ENCODE data around the gene MIAT. TPM values are rescaled to one million over a fixed set of nuclear protein-coding genes. Genes with fewer than 3 reads are reported as not detected.

Gene MIAT
- total RNA-seq, 1 donor from 2014 or later = 0.12 TPM

DNA sequence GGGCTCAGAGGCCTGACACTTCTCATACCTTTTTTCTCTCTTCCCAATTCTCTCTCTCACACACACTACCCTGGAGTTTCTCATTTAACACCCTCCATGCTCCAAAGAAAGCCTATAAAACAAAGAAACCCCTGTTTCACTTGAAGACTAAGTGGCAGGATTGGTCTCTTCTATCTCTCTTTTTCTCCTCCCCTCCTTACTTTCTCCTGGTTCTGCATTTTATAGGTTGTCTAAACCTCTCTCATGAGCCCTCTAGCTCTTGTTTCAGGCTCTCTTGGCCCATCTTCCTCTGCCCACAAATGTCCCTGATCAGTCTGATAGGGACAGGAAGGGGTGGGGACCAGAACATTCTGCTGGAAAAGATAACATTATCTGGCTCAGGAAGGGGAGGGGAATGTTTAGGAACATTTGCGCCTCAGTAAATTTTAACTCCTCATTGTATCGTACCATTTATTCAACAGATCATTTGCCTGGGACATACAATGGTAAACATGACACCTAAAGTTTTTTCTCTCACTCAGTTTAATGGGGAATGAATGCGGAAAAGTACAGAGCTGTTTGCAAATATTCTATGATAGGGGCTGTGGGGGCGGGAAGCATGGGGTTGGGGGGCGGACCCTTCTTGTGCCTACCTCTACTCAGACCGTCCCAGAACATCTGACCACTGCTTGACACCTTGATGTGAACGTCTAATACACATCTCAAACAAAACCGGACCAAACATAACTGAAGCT lies 24.8 kb upstream of the MIAT start:
- DNase-seq (ENCODE audit: low read depth) = no peak
- no peak overlapping the region for H3K4me3 ChIP-seq (ENCODE audit: low read depth, low read length)
- TF ChIP-seq, protein P1, sequence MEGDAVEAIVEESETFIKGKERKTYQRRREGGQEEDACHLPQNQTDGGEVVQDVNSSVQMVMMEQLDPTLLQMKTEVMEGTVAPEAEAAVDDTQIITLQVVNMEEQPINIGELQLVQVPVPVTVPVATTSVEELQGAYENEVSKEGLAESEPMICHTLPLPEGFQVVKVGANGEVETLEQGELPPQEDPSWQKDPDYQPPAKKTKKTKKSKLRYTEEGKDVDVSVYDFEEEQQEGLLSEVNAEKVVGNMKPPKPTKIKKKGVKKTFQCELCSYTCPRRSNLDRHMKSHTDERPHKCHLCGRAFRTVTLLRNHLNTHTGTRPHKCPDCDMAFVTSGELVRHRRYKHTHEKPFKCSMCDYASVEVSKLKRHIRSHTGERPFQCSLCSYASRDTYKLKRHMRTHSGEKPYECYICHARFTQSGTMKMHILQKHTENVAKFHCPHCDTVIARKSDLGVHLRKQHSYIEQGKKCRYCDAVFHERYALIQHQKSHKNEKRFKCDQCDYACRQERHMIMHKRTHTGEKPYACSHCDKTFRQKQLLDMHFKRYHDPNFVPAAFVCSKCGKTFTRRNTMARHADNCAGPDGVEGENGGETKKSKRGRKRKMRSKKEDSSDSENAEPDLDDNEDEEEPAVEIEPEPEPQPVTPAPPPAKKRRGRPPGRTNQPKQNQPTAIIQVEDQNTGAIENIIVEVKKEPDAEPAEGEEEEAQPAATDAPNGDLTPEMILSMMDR (conservative IDR thresholded peaks at IDR 0.05; ENCODE audit: low read depth, low read length) = no peak

DNA sequence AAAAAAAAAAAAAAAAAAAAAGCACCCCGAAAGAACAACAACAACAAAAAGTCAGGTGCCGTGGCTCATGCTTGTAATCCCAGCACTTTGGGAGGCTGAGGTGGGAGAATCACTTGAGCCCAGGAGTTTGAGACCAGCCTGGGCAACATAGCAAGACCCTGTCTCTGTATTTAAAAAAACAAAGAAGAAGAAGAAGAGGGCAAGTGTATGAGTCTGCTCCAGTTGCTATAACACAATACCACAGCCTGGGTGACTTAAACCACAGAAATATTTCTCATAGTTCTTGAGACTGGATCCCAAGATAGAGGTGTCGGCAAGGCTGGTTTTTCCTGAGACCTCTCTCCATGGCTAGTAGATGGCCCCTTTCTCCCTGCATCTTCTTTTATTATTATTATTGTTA lies 23.2 kb upstream of the MIAT start:
- TF ChIP-seq, protein P1 (conservative IDR thresholded peaks at IDR 0.05; ENCODE audit: low read depth, low read length) = no peak
- no peak for DNase-seq (ENCODE audit: low read depth)
- no peak overlapping the region for H3K4me3 ChIP-seq (ENCODE audit: low read depth, low read length)

DNA sequence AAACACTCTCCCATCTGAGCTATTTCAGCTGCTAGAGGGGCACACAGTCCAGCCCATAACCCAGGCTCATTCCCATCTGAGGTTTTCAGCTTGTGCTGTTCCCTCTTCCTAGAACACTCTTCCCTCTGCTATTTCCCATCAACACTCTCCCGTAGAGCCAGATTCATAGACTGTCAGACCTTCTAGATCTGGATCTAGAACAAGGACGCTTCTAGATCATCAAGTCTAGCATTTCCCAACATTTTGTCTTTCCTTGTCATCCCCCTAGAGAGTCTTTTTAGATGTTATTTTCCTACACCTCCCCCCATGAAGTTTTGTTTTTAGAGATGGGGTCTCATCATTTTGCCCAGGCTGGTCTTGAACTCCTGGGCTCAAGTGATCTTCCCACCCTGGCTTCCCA lies 22.3 kb upstream of the MIAT start:
- H3K4me3 ChIP-seq (ENCODE audit: low read depth, low read length) = no peak overlapping the region
- TF ChIP-seq, protein P1 (conservative IDR thresholded peaks at IDR 0.05; ENCODE audit: low read depth, low read length) = no peak
- no peak for DNase-seq (ENCODE audit: low read depth)

DNA sequence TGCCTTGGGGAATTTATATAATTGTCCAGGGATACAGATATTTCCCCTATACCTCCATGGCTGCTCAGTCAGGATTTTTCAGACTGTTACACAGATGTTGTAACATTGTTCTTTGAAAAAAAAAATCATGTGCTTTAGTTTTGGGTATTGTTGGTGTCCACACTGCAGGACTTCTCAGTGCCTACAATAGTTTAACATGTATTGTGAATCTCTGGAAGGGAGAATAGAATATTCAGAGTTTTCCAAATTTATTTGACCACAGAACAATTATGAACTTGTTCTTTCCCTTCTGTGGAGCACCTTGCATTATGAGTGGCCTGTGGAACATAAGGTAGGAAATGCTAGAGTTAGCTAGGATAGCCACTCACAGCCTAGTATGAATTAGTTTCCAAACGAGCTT lies 21.1 kb upstream of the MIAT start:
- TF ChIP-seq, protein P1 (conservative IDR thresholded peaks at IDR 0.05; ENCODE audit: low read depth, low read length) = no peak
- no peak overlapping the region for H3K4me3 ChIP-seq (ENCODE audit: low read depth, low read length)
- DNase-seq (ENCODE audit: low read depth) = no peak

DNA sequence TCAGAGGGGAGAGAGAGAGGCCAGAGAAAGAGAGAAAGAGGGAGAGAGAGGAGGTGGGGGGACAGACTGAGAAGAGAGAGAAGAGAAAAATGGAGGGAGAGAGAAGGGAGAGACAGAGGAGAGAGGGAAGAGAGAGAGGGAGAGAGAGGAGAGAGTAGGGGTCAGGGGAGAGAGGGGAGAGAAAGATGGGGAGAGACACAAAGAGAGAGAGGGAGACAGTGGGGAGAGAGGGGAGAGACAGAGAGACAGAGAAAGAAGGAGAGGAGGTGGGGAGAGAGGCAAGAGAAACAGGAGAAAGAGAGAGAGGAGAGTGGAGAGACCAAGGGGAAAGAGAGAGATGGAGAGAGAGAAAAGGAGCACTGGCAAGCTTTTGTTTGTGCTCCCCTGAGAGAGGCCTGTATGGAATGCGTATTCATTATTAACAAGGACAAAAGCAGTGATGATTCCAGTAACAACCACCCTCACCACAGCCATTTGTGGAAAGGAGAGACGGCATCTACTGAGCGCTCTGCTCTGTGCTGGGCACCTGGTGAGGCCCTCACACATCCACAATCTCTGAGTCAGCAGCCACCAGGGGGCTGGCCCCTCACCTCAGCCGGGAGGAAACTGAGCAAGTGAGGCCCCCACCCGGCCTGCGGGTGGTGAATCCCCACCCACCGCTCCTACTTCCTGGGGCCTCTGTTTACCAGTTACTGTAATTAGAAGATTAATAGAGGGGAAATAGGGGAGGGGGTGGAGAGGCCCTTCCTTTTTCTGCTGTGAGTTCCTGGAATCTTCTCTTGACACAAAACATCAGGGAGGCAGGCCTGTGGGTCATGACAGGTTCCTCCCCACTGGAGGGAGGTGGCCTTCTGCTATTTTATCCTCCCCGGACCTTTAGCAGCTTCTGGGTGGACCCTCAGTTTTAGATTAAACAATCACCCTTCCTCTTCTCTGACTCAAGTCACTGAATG lies 14.6 kb upstream of the MIAT start:
- no peak overlapping the region for H3K4me3 ChIP-seq (ENCODE audit: low read depth, low read length)
- DNase-seq (ENCODE audit: low read depth) = no peak
- TF ChIP-seq, protein P1 (conservative IDR thresholded peaks at IDR 0.05; ENCODE audit: low read depth, low read length) = no peak

DNA sequence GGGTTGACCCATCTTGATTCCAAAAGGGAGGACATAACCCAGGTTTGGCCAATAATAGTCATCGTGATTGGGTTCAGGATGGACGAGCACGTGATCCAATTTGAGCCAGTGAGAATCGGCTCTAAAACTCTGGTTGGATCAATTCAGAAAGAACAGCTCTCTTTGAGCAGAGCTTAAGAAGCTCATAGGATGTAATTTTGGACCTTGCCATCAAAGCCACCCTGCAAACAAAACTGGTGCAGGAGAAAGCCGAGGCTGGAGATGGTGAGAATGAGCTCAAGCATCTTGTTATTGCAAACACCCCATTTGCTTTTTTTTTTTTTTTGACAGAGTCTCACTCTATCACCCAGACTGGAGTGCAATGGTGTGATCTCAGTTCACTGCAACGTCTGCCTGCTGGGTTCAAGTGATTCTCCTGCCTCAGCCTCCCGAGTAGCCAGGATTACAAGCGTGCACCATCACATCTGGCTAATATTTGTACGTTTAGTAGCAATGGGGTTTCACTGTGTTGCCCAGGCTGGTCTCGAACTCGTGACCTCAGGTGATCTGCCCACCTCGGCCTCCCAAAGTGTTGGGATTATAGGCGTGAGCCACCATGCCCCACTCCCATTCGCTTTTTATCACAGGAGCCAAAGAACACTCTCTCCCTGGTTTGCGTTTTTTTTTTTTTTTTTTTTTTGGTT lies 13.8 kb upstream of the MIAT start:
- no peak overlapping the region for H3K4me3 ChIP-seq (ENCODE audit: low read depth, low read length)
- TF ChIP-seq, protein P1 (conservative IDR thresholded peaks at IDR 0.05; ENCODE audit: low read depth, low read length) = no peak
- DNase-seq (ENCODE audit: low read depth) = no peak

Data from epithelial cell of proximal tubule (primary cell).